Mesendoderm (in vitro differentiated cells): ENCODE results near the gene CHD2.
"Not testable (repeated sequence)": the region's sequence is repeated elsewhere in the genome, so short reads cannot be mapped to it uniquely, and the experiment has no call there.

Experiments
- DNase-seq: peaks from one replicate; pipeline ENCODE4 v3.0.0; 2013
- H2AK5ac ChIP-seq: 2 replicates; pipeline ENCODE4 v1.6.1; 2013; ENCODE audit warnings: low read length, inconsistent platforms
- H2BK120ac ChIP-seq: 2 replicates; pipeline ENCODE4 v1.6.1; 2013; ENCODE audit warnings: low read depth, mild to moderate bottlenecking, low read length, moderate library complexity, mixed read lengths
- H2BK15ac ChIP-seq: replicated peaks from 2 replicates; pipeline ENCODE4 v1.6.1; 2013; ENCODE audit warnings: low read depth, mild to moderate bottlenecking, moderate library complexity
- H2BK5ac ChIP-seq: 2 replicates; pipeline ENCODE4 v1.6.1; 2013; ENCODE audit warnings: low read length, inconsistent platforms
- H3K18ac ChIP-seq: 2 replicates; pipeline ENCODE4 v1.6.1; 2013; ENCODE audit warnings: mild to moderate bottlenecking, low read length, mixed read lengths
- H3K23ac ChIP-seq: one replicate; pipeline ENCODE4 v1.6.1; 2013; ENCODE audit warnings: low read length
- H3K27ac ChIP-seq: 2 replicates; pipeline ENCODE4 v1.5.1; 2013; ENCODE audit warnings: low read depth, mild to moderate bottlenecking, inconsistent platforms, low read length, moderate library complexity
- H3K27me3 ChIP-seq: 2 replicates; pipeline ENCODE4 v1.6.1; 2013; ENCODE audit warnings: low read length, control low read depth, mild to moderate bottlenecking, inconsistent platforms; ENCODE audit not compliant: insufficient read depth, poor library complexity
- H3K36me3 ChIP-seq: 2 replicates; pipeline ENCODE4 v1.6.1; 2013; ENCODE audit warnings: low read length, inconsistent platforms; ENCODE audit not compliant: control insufficient read depth, insufficient read depth
- H3K4ac ChIP-seq: one replicate; pipeline ENCODE4 v1.6.1; 2013; ENCODE audit warnings: low read depth, mild to moderate bottlenecking, low read length, moderate library complexity
- H3K4me1 ChIP-seq: 2 replicates; pipeline ENCODE4 v1.6.1; 2013; ENCODE audit warnings: low read depth, low read length, inconsistent platforms; ENCODE audit not compliant: control insufficient read depth
- H3K4me2 ChIP-seq: 2 replicates; pipeline ENCODE4 v1.6.1; 2013; ENCODE audit warnings: low read length
- H3K4me3 ChIP-seq: 2 replicates; pipeline ENCODE4 v1.5.1; 2013; ENCODE audit warnings: mild to moderate bottlenecking, low read length
- H3K56ac ChIP-seq: one replicate; pipeline ENCODE4 v1.6.1; 2013; ENCODE audit warnings: low read length
- H3K79me1 ChIP-seq: 2 replicates; pipeline ENCODE4 v1.6.1; 2013; ENCODE audit warnings: low read length, inconsistent platforms
- H3K79me2 ChIP-seq: 2 replicates; pipeline ENCODE4 v1.6.1; 2013; ENCODE audit warnings: mild to moderate bottlenecking, low read length; ENCODE audit not compliant: control insufficient read depth, insufficient read depth
- H3K9ac ChIP-seq: 2 replicates; pipeline ENCODE4 v1.6.1; 2013; ENCODE audit warnings: low read length, inconsistent platforms
- H4K5ac ChIP-seq: one replicate; pipeline ENCODE4 v1.6.1; 2013; ENCODE audit warnings: low read length
- H4K8ac ChIP-seq: one replicate; pipeline ENCODE4 v1.6.1; 2013; ENCODE audit warnings: low read depth, mild to moderate bottlenecking, control low read depth, low read length, moderate library complexity
- WGBS: extraction: QIAGEN DNeasy Blood & Tissue Kit; methylation state at CpG from one replicate; pipeline ENCODE4 v1.1.7; 2013; ENCODE audit warnings: low lambda C conversion rate, missing lambda C conversion rate; ENCODE audit not compliant: insufficient coverage; ENCODE audit errors: extremely low coverage; 5-methylcytosine and 5-hydroxymethylcytosine counted together

CHD2 gene

DNA sequence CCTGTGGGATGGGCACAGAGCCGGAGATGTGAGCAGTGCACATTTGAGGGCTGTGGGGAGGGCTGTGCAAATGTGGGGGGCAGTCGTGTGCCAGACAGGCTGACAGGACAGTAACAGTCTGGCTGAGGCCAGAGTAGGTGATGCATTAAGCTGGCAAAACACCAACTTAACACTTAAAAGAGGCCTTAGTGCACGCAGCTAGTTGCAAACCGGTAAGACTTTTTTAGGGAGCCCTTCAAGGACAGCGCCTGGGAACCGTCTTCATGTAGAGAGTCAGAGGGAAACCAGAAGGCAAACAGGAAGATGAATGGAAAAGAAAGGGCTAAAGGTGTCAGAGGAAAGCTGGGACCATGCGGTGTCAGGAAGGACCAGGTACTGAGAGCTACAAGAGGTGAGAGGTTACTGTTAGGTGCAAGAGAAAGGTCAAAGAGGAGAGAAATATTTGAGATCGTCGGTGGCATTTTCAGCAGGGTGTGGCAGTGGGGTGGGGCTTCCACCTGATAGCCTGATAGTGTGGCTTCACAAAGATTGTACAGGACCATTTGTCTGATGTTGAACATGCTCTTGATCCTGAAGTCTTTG lies 30.0 kb upstream of the CHD2 start:
- H3K18ac ChIP-seq: no peak overlapping the region
- H4K8ac ChIP-seq: no peak overlapping the region
- no peak overlapping the region for H3K4ac ChIP-seq
- no peaks in the 10 kb centered on the region for H3K27me3 ChIP-seq
- no peak overlapping the region for H2AK5ac ChIP-seq
- H3K9ac ChIP-seq: peak overlapping the region; percentile 21
- H3K4me2 ChIP-seq: no peak overlapping the region
- H2BK120ac ChIP-seq: no peak overlapping the region
- WGBS: no CpG with 5 or more reads among the region's 9 CpGs
- H3K23ac ChIP-seq: no peak overlapping the region
- peak overlapping the region; percentile 3 for H3K56ac ChIP-seq
- H2BK5ac ChIP-seq: no peak overlapping the region
- DNase-seq: no peak
- H2BK15ac ChIP-seq: no peak overlapping the region
- no peaks in the 10 kb centered on the region for H3K4me1 ChIP-seq
- H3K79me1 ChIP-seq: no peaks in the 10 kb centered on the region
- H3K27ac ChIP-seq: no peak overlapping the region
- H3K36me3 ChIP-seq: no peaks in the 10 kb centered on the region
- H3K4me3 ChIP-seq: no peak overlapping the region
- no peaks in the 10 kb centered on the region for H3K79me2 ChIP-seq
- no peak overlapping the region for H4K5ac ChIP-seq

DNA sequence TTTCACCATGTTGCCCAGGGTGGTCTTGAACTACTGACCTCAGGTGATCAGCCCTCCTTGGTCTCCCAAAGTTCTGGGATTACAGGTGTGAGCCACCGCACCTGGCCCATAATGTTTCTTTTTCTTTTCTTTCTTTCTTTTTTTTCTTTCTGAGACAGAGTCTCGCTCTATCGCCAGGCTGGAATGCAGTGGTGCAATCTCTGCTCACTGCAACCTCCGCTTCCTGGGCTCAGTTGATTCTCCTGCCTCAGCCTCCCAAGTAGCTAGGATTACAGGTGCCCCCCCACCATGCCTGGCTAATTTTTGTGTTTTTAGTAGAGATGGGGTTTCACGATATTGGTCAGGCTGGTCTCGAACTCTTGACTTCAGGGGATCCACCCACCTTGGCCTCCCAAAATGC lies 27.2 kb upstream of the CHD2 start:
- H3K4me3 ChIP-seq, H3K79me1 ChIP-seq: not testable (repeated sequence)

DNA sequence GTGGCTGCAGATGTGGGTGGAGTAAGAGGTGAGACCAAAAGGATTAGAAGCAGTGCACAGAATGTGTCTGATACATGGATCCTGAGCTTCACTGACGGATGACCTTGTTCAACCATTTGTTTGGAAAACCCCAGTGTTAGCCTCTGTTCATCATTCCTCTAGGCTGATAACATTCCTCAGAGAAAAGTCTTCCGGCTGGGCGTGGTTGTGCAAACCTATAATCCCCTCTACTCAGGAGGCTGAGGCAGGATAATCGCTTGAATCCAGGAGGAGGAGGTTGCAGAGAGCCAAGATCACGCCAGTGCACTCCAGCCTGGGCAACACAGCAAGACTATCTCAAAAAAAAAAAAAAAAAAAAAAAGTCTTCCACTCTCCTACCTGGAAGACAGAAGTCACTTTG lies 23.1 kb upstream of the CHD2 start:
- H3K56ac ChIP-seq: no peak overlapping the region
- no peak overlapping the region for H3K27ac ChIP-seq
- no peak overlapping the region for H2BK15ac ChIP-seq
- no peak overlapping the region for H3K4me3 ChIP-seq
- no peak overlapping the region for H3K4me2 ChIP-seq
- H2BK120ac ChIP-seq: no peak overlapping the region
- no peaks in the 10 kb centered on the region for H3K27me3 ChIP-seq
- no peaks in the 10 kb centered on the region for H3K36me3 ChIP-seq
- no peak overlapping the region for H4K5ac ChIP-seq
- no peaks in the 10 kb centered on the region for H3K79me2 ChIP-seq
- H3K79me1 ChIP-seq: no peaks in the 10 kb centered on the region
- H3K9ac ChIP-seq: no peak overlapping the region
- no CpG with 5 or more reads among the region's 5 CpGs for WGBS
- no peak overlapping the region for H4K8ac ChIP-seq
- no peak overlapping the region for H3K23ac ChIP-seq
- H3K4ac ChIP-seq: no peak overlapping the region
- no peak for DNase-seq
- H2BK5ac ChIP-seq: no peak overlapping the region
- no peak overlapping the region for H3K18ac ChIP-seq
- H2AK5ac ChIP-seq: no peak overlapping the region
- peaks cover 6% of the 10 kb centered on the region for H3K4me1 ChIP-seq

More for the DNA sequence above, 27.2 kb upstream of the CHD2 start:
- not testable (repeated sequence) for H2BK5ac ChIP-seq, H3K36me3 ChIP-seq, H2BK120ac ChIP-seq, H4K8ac ChIP-seq, H2AK5ac ChIP-seq, H3K56ac ChIP-seq, H3K4ac ChIP-seq, H3K27ac ChIP-seq, H3K4me2 ChIP-seq, H3K23ac ChIP-seq, H3K9ac ChIP-seq, H3K79me2 ChIP-seq, H2BK15ac ChIP-seq, H3K18ac ChIP-seq, H3K4me1 ChIP-seq, H4K5ac ChIP-seq, H3K27me3 ChIP-seq, DNase-seq
- WGBS: no CpG with 5 or more reads among the region's 6 CpGs

DNA sequence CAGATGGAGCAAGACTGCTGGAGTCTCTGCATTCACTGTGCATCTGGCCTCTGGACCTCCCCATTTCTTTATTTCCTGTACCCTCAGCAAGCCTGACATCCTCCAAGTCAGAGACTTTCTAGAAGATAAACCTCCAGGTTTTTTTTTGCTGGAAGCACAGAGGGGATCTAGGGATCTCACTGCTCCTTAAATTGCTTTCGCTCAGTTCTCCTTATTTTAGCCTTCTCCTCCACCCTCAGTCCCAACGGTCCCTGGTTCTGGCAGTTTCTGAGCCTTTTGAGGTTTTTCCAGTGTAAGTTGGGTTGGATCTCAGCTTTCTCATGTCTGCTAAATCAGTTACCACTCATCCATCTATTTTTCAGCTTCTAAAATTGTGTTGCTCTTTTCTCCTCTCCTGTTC lies 22.7 kb upstream of the CHD2 start:
- Histone ChIP-seq H3K36me3 (no peaks in the 10 kb centered on the region), H3K4ac (no peak overlapping the region), H3K79me2 (no peaks in the 10 kb centered on the region), H3K4me3 (no peak overlapping the region), H3K27me3 (no peaks in the 10 kb centered on the region), H3K9ac (no peak overlapping the region), H3K4me2 (no peak overlapping the region), H4K8ac (no peak overlapping the region), H3K56ac (no peak overlapping the region), H2AK5ac (no peak overlapping the region), H4K5ac (no peak overlapping the region), H3K23ac (no peak overlapping the region), H3K27ac (no peak overlapping the region), H2BK120ac (no peak overlapping the region), H3K4me1 (peaks cover 6% of the 10 kb centered on the region), H2BK15ac (no peak overlapping the region), H3K79me1 (no peaks in the 10 kb centered on the region), H3K18ac (no peak overlapping the region), H2BK5ac (no peak overlapping the region)
- WGBS: no CpG with 5 or more reads among the region's 2 CpGs
- no peak for DNase-seq

DNA sequence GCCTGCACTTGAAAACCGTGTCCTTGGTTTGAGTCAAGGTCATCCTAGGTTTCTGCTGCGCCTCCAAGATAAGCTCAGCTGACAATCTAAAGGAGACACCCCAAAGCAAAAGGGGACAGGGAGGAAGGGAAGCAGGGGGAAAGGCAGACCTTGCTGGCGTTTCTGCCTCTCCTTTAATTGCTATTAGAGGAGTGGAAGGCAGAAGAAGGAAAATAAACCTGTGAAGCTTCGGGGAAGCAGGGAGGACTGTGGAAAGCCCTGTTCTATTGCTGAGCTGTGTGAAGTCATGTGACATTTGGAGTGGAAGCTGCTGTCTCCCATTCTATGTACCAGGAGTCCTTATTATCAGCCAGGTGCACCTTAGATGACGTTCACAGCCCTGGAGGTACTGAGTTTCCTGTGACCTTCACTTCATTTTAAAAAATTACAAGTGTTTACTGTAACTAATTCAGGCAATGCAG lies 21.5 kb upstream of the CHD2 start:
- Histone ChIP-seq H3K4ac (no peak overlapping the region), H2BK15ac (no peak overlapping the region), H2BK5ac (no peak overlapping the region), H3K27ac (no peak overlapping the region), H3K79me1 (no peaks in the 10 kb centered on the region), H3K9ac (no peak overlapping the region), H3K4me1 (peaks cover 6% of the 10 kb centered on the region), H3K79me2 (peaks cover 10% of the 10 kb centered on the region), H3K4me2 (no peak overlapping the region), H3K18ac (no peak overlapping the region), H2AK5ac (no peak overlapping the region), H3K36me3 (no peaks in the 10 kb centered on the region), H3K27me3 (no peaks in the 10 kb centered on the region), H3K4me3 (no peak overlapping the region), H4K5ac (no peak overlapping the region), H2BK120ac (no peak overlapping the region), H3K23ac (no peak overlapping the region), H3K56ac (no peak overlapping the region), H4K8ac (no peak overlapping the region)
- no peak for DNase-seq
- no CpG with 5 or more reads among the region's 5 CpGs for WGBS
